ENCODE results near the gene SLC1A4.
"Not testable (repeated sequence)": the region's sequence is repeated elsewhere in the genome, so short reads cannot be mapped to it uniquely, and the experiment has no call there.

SLC1A4 gene

DNA sequence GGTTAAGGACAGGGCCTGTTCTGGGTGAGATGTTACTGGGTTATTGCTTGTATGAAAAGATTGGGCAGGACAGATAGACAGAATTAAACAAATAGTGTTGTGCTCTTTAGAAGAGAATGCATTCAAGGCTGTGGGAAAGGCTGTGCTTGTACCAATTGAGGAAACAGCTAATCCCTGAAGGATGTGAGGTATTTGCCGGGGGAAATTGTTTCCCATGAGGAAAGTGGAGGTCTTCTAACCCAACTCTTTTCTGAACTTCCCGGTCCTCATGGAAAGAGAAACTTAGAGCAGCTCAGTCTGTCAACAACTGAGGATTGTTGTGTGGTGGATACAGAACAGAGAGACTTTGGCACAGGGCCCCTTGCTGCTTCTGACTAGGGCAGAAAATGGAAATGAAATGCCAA, 9.5 kb downstream of the SLC1A4 start:
- no peak for TF ChIP-seq CTCF (IDR thresholded peaks at IDR 0.05; ENCODE audit: borderline replicate concordance, control extremely low read depth, extremely low read depth, insufficient read depth, missing control alignments)
- in situ Hi-C loops (cut with MboI; ENCODE audit: low sequenced_read_pairs, unreplicated experiment): no loop called here
- no peak for DNase-seq (ENCODE audit: low spot score)

GRCh38 chr2:64999754-65000153, 10.6 kb downstream of the SLC1A4 start:
- no peak for TF ChIP-seq CTCF (IDR thresholded peaks at IDR 0.05; ENCODE audit: borderline replicate concordance, control extremely low read depth, extremely low read depth, insufficient read depth, missing control alignments)

GRCh38 chr2:65000644-65001043, 11.4 kb downstream of the SLC1A4 start:
- TF ChIP-seq CTCF (IDR thresholded peaks at IDR 0.05; ENCODE audit: borderline replicate concordance, control extremely low read depth, extremely low read depth, insufficient read depth, missing control alignments): no peak

More at GRCh38 chr2:64999754-65000153, 10.6 kb downstream of the SLC1A4 start:
- in situ Hi-C loops (cut with MboI; ENCODE audit: low sequenced_read_pairs, unreplicated experiment): no loop called here
- DNase-seq (ENCODE audit: low spot score): no peak

GRCh38 chr2:65003037-65003436, 13.8 kb downstream of the SLC1A4 start:
- no peak for DNase-seq (ENCODE audit: low spot score)
- no peak for TF ChIP-seq CTCF (IDR thresholded peaks at IDR 0.05; ENCODE audit: borderline replicate concordance, control extremely low read depth, extremely low read depth, insufficient read depth, missing control alignments)
- in situ Hi-C loops (cut with MboI; ENCODE audit: low sequenced_read_pairs, unreplicated experiment): no loop called here

More at GRCh38 chr2:65000644-65001043, 11.4 kb downstream of the SLC1A4 start:
- in situ Hi-C loops (cut with MboI; ENCODE audit: low sequenced_read_pairs, unreplicated experiment): no loop called here
- no peak for DNase-seq (ENCODE audit: low spot score)

DNA sequence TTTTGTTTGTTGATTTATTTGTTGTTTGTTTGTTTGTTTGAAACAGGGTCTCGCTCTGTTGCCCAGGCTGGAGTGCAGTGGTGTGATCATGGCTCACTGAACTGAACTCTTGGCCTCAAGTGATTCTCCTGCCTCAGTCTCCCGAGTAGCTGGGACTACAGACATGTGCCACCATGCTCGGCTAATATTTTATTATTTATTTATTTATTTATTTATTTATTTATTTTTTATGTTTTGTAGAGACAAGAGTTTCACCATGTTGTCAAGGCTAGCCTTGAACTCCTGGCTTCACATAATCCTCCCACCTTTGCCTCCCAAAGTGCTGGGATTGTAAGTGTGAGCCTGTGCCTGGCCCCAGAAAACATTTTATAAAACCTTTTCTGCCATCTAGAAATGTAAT, 15.0 kb downstream of the SLC1A4 start:
- in situ Hi-C loops (cut with MboI; ENCODE audit: low sequenced_read_pairs, unreplicated experiment); DNase-seq (ENCODE audit: low spot score): not testable (repeated sequence)

GRCh38 chr2:65013776-65014175, 24.6 kb downstream of the SLC1A4 start:
- no peak for TF ChIP-seq CTCF (IDR thresholded peaks at IDR 0.05; ENCODE audit: borderline replicate concordance, control extremely low read depth, extremely low read depth, insufficient read depth, missing control alignments)
- in situ Hi-C loops (cut with MboI; ENCODE audit: low sequenced_read_pairs, unreplicated experiment): no loop called here
- DNase-seq (ENCODE audit: low spot score): no peak

GRCh38 chr2:65015731-65016130, 26.5 kb downstream of the SLC1A4 start:
- in situ Hi-C loops (cut with MboI; ENCODE audit: low sequenced_read_pairs, unreplicated experiment): no loop called here
- no peak for TF ChIP-seq CTCF (IDR thresholded peaks at IDR 0.05; ENCODE audit: borderline replicate concordance, control extremely low read depth, extremely low read depth, insufficient read depth, missing control alignments)
- DNase-seq (ENCODE audit: low spot score): no peak

Data from GM13976 (cell line).